IMR-90 (cell line): ENCODE results near the gene ZFP57.

Experiments
- BHLHE40 ChIP-seq: fragments of 150-350 bp; IDR thresholded peaks from 2 replicates; pipeline ENCODE4 v1.6.1; 2016; ENCODE audit warnings: mild to moderate bottlenecking, low read depth, low read length
- CHD1 ChIP-seq: IDR thresholded peaks from 2 replicates; pipeline ENCODE4 v1.6.1; 2012; ENCODE audit warnings: low read depth, low read length, improper control_type of control experiment
- TF ChIP-seq, protein P1 (sequence below): conservative IDR thresholded peaks from 2 replicates; pipeline ENCODE4 v1.5.1; 2012; ENCODE audit warnings: mild to moderate bottlenecking, low read depth, low read length, improper control_type of control experiment

- TF ChIP-seq, protein P1, sequence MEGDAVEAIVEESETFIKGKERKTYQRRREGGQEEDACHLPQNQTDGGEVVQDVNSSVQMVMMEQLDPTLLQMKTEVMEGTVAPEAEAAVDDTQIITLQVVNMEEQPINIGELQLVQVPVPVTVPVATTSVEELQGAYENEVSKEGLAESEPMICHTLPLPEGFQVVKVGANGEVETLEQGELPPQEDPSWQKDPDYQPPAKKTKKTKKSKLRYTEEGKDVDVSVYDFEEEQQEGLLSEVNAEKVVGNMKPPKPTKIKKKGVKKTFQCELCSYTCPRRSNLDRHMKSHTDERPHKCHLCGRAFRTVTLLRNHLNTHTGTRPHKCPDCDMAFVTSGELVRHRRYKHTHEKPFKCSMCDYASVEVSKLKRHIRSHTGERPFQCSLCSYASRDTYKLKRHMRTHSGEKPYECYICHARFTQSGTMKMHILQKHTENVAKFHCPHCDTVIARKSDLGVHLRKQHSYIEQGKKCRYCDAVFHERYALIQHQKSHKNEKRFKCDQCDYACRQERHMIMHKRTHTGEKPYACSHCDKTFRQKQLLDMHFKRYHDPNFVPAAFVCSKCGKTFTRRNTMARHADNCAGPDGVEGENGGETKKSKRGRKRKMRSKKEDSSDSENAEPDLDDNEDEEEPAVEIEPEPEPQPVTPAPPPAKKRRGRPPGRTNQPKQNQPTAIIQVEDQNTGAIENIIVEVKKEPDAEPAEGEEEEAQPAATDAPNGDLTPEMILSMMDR = no peak
- TF ChIP-seq CHD1 = no peak
- no peak for TF ChIP-seq BHLHE40
Measured at GRCh38 chr6:29655658-29656057, 25.3 kb downstream of the ZFP57 start.
